Stomach (tissue), 4 donors: ENCODE measurements around the gene PDE6A.
"Not testable (repeated sequence)": the region's sequence is repeated elsewhere in the genome, so short reads cannot be mapped to it uniquely, and the experiment has no call there.

Experiments
- EP300 ChIP-seq: sonication (generic); formaldehyde crosslinking; IDR thresholded peaks from one replicate; pipeline ENCODE4 v1.6.1; 2017; ENCODE audit warnings: antibody characterized with exemption
- POLR2A ChIP-seq, 4 donors: fragments of 450-650 bp; IDR thresholded peaks; one replicate each; pipeline ENCODE4 v1.6.1; 2016; ENCODE audit warnings: antibody characterized with exemption in 4 of 4, control low read depth in 2 of 4, mild to moderate bottlenecking in 1 of 4, moderate library complexity in 1 of 4
- POLR2AphosphoS5 ChIP-seq, 3 donors: sonication (generic); formaldehyde crosslinking; IDR thresholded peaks; one replicate each; pipeline ENCODE4 v1.6.1; 2016; ENCODE audit warnings: antibody characterized with exemption in 3 of 3
- TF ChIP-seq, protein P1 (sequence below), 7 experiments: fragments of 450-650 bp in 4 of 7; fragments of 200-600 bp in 3 of 7; sonication (generic) in 3 of 7; IDR thresholded peaks; one replicate each; pipeline ENCODE4 v1.5.1; 2016 to 2019; ENCODE audit warnings: antibody characterized with exemption in 7 of 7, control low read depth in 2 of 7, mild to moderate bottlenecking in 1 of 7

DNA sequence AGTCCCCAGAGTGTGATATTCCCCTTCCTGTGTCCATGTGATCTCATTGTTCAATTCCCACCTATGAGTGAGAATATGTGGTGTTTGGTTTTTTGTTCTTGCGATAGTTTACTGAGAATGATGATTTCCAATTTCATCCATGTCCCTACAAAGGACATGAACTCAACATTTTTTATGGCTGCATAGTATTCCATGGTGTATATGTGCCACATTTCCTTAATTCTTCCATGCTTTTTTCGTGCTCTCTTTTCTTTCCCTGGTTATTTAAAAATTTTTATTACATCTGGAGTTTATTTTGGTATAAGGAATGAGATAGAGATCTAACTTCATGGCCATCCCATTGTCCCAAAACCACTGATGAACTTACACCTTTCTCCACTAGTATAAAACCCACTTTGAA lies 65.0 kb downstream of the PDE6A start:
- TF ChIP-seq, protein P1, sequence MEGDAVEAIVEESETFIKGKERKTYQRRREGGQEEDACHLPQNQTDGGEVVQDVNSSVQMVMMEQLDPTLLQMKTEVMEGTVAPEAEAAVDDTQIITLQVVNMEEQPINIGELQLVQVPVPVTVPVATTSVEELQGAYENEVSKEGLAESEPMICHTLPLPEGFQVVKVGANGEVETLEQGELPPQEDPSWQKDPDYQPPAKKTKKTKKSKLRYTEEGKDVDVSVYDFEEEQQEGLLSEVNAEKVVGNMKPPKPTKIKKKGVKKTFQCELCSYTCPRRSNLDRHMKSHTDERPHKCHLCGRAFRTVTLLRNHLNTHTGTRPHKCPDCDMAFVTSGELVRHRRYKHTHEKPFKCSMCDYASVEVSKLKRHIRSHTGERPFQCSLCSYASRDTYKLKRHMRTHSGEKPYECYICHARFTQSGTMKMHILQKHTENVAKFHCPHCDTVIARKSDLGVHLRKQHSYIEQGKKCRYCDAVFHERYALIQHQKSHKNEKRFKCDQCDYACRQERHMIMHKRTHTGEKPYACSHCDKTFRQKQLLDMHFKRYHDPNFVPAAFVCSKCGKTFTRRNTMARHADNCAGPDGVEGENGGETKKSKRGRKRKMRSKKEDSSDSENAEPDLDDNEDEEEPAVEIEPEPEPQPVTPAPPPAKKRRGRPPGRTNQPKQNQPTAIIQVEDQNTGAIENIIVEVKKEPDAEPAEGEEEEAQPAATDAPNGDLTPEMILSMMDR (IDR thresholded peaks at IDR 0.05): not testable (repeated sequence)
- not testable (repeated sequence) for TF ChIP-seq POLR2AphosphoS5 (IDR thresholded peaks at IDR 0.05); POLR2A (IDR thresholded peaks at IDR 0.05); EP300
